Liver (tissue), 9 donors: Measurements from ENCODE around the gene WDR77. TPM values are rescaled to one million over a fixed set of nuclear protein-coding genes. Genes with fewer than 3 reads are reported as not detected.

Source experiments
- DNase-seq: peaks from one replicate; pipeline ENCODE4 v3.0.0-alpha.2; 2017; ENCODE audit warnings: low spot score
- H3K27ac ChIP-seq, 2 donors: one replicate each; pipeline ENCODE4 v1.7.0; 2013; ENCODE audit warnings: inconsistent platforms in 2 of 2, low read length in 2 of 2, control low read depth in 1 of 2, low read depth in 1 of 2, mild to moderate bottlenecking in 1 of 2
- H3K27me3 ChIP-seq, 4 donors: one replicate each; pipeline versions ENCODE4 v1.6.1 to v1.7.0; 2013; ENCODE audit warnings: low read length in 3 of 4, inconsistent platforms in 1 of 4, mild to moderate bottlenecking in 1 of 4, moderate library complexity in 1 of 4; ENCODE audit not compliant: control insufficient read depth in 4 of 4, insufficient read depth in 4 of 4
- H3K36me3 ChIP-seq, 4 donors: one replicate each; pipeline versions ENCODE4 v1.6.1 to v1.7.0; 2013; ENCODE audit warnings: low read length in 3 of 4, mild to moderate bottlenecking in 3 of 4, low read depth in 1 of 4, moderate library complexity in 1 of 4; ENCODE audit not compliant: control insufficient read depth in 4 of 4, insufficient read depth in 3 of 4
- H3K4me1 ChIP-seq, 4 donors: one replicate each; pipeline versions ENCODE4 v1.6.1 to v1.7.0; 2013; ENCODE audit warnings: low read length in 3 of 4, mild to moderate bottlenecking in 3 of 4, moderate library complexity in 1 of 4; ENCODE audit not compliant: control insufficient read depth in 4 of 4, insufficient read depth in 4 of 4
- H3K4me3 ChIP-seq, 3 donors: one replicate each; pipeline versions ENCODE4 v1.6.1 to v1.7.0; 2013; ENCODE audit warnings: low read length in 3 of 3, control low read depth in 1 of 3, low read depth in 1 of 3, mild to moderate bottlenecking in 1 of 3
- H3K9ac ChIP-seq, 2 donors: one replicate each; pipeline ENCODE4 v1.7.0; 2013; ENCODE audit warnings: low read length in 2 of 2, mild to moderate bottlenecking in 2 of 2, moderate library complexity in 2 of 2, control low read depth in 1 of 2, low read depth in 1 of 2
- H3K9me3 ChIP-seq, 4 donors: one replicate each; pipeline versions ENCODE4 v1.6.1 to v1.7.0; 2013; ENCODE audit warnings: low read length in 3 of 4; ENCODE audit not compliant: control insufficient read depth in 4 of 4
- CTCF ChIP-seq: fragments of 150-350 bp; IDR thresholded peaks from 2 replicates; pipeline ENCODE4 v1.5.1; 2017; ENCODE audit warnings: improper control_type of control experiment, low read depth, low read length; ENCODE audit not compliant: missing input control
- FOXA1 ChIP-seq: IDR thresholded peaks from 2 replicates; pipeline ENCODE4 v1.6.1; 2016; ENCODE audit warnings: antibody characterized with exemption
- FOXA2 ChIP-seq: IDR thresholded peaks from 2 replicates; pipeline ENCODE4 v1.6.1; 2016; ENCODE audit warnings: antibody characterized with exemption
- GABPA ChIP-seq, 2 donors: IDR thresholded peaks in 1 of 2; conservative IDR thresholded peaks in 1 of 2; 2 replicates each; pipeline ENCODE4 v1.6.1; 2016; ENCODE audit warnings: antibody characterized with exemption in 2 of 2, mild to moderate bottlenecking in 1 of 2, moderate library complexity in 1 of 2
- HNF4A ChIP-seq, 2 donors: conservative IDR thresholded peaks; 2 replicates each; pipeline ENCODE4 v1.6.1; 2016; ENCODE audit warnings: antibody characterized with exemption in 2 of 2, mild to moderate bottlenecking in 2 of 2
- HNF4G ChIP-seq: IDR thresholded peaks from 2 replicates; pipeline ENCODE4 v1.6.1; 2016; ENCODE audit warnings: antibody characterized with exemption
- REST ChIP-seq: IDR thresholded peaks from 2 replicates; pipeline ENCODE4 v1.6.1; 2016; ENCODE audit warnings: antibody characterized with exemption, mild to moderate bottlenecking
- RXRA ChIP-seq, 2 donors: IDR thresholded peaks; 2 replicates each; pipeline ENCODE4 v1.6.1; 2017 to 2018; ENCODE audit warnings: antibody characterized with exemption in 2 of 2, mild to moderate bottlenecking in 1 of 2
- YY1 ChIP-seq: IDR thresholded peaks from 2 replicates; pipeline ENCODE4 v1.6.1; 2016; ENCODE audit warnings: antibody characterized with exemption, mild to moderate bottlenecking
- polyA plus RNA-seq, 2 donors: library from polyadenylated mRNA; stranded (reverse) in 1 of 2; unstranded in 1 of 2; fragments of 200-250 nt in 1 of 2; fragments of >200 nt in 1 of 2; fragmentation: Nextera tagmentation in 1 of 2; extraction: Ambion mirVana in 1 of 2; gene quantifications; one replicate each; pipeline versions ENCODE4 v1.2.1 to v1.2.3, GENCODE V29; 2013 to 2015
- total RNA-seq, 2 donors: library from RNA; depleted of rRNA; stranded (reverse); fragments of >200 nt; gene quantifications; one replicate each; pipeline ENCODE4 v1.2.3, GENCODE V29; 2014
- TF ChIP-seq, protein P1 (sequence below): IDR thresholded peaks from 2 replicates; pipeline ENCODE4 v1.6.1; 2016; ENCODE audit warnings: antibody characterized with exemption
- TF ChIP-seq, protein P2 (sequence below): IDR thresholded peaks from 2 replicates; pipeline ENCODE4 v1.6.1; 2016; ENCODE audit warnings: antibody characterized with exemption
- donor health status: healthy.
- donor health status: healthy.
- donor health status: healthy.
- donor health status: healthy.
- donor health status: healthy.

The WDR77 gene
- total and polyA plus RNA-seq, 4 donors: 12.7 to 25.3 (median 19.9) TPM

- no peak overlapping the region for H3K4me3 ChIP-seq
These were observed 27.2 kb upstream of the WDR77 start for GRCh38 chr1:111476214-111476613.

More at GRCh38 chr1:111476214-111476613, 27.2 kb upstream of the WDR77 start:
- TF ChIP-seq YY1 (no peak), REST (no peak), FOXA2 (no peak), FOXA1 (no peak), GABPA (IDR thresholded peaks at IDR 0.05 in 1 of 2, conservative IDR thresholded peaks at IDR 0.05 in 1 of 2) (no peak), RXRA (IDR thresholded peaks at IDR 0.05) (no peak), CTCF (no peak), HNF4G (no peak), HNF4A (conservative IDR thresholded peaks at IDR 0.05) (no peak)
- TF ChIP-seq, protein P1, sequence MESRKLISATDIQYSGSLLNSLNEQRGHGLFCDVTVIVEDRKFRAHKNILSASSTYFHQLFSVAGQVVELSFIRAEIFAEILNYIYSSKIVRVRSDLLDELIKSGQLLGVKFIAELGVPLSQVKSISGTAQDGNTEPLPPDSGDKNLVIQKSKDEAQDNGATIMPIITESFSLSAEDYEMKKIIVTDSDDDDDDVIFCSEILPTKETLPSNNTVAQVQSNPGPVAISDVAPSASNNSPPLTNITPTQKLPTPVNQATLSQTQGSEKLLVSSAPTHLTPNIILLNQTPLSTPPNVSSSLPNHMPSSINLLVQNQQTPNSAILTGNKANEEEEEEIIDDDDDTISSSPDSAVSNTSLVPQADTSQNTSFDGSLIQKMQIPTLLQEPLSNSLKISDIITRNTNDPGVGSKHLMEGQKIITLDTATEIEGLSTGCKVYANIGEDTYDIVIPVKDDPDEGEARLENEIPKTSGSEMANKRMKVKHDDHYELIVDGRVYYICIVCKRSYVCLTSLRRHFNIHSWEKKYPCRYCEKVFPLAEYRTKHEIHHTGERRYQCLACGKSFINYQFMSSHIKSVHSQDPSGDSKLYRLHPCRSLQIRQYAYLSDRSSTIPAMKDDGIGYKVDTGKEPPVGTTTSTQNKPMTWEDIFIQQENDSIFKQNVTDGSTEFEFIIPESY: no peak
- TF ChIP-seq, protein P2, sequence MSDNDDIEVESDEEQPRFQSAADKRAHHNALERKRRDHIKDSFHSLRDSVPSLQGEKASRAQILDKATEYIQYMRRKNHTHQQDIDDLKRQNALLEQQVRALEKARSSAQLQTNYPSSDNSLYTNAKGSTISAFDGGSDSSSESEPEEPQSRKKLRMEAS: no peak
- H3K9ac ChIP-seq: no peak overlapping the region
- peaks cover 0 to 12% (median 3%) of the 10 kb centered on the region in 4 donors for H3K36me3 ChIP-seq
- H3K9me3 ChIP-seq: no peaks in the 10 kb centered on the region
- H3K27ac ChIP-seq: no peak overlapping the region
- H3K4me1 ChIP-seq: no peaks in the 10 kb centered on the region
- no peaks in the 10 kb centered on the region for H3K27me3 ChIP-seq
- DNase-seq: no peak
